IMR-90 (cell line): ENCODE data around the gene ZBED2.

Source experiments
- MAFK ChIP-seq: IDR thresholded peaks from 2 replicates; pipeline ENCODE4 v1.6.1; 2012; ENCODE audit warnings: low read depth, low read length, improper control_type of control experiment
- MAZ ChIP-seq: IDR thresholded peaks from 2 replicates; pipeline ENCODE4 v1.6.1; 2012; ENCODE audit warnings: low read depth, mild to moderate bottlenecking, low read length, improper control_type of control experiment, moderate library complexity, borderline replicate concordance
- MXI1 ChIP-seq: IDR thresholded peaks from 2 replicates; pipeline ENCODE4 v1.6.1; 2012; ENCODE audit warnings: low read depth, mild to moderate bottlenecking, low read length, moderate library complexity, borderline replicate concordance
- POLR2A ChIP-seq: IDR thresholded peaks from 2 replicates; pipeline ENCODE4 v1.6.1; 2012; ENCODE audit warnings: mild to moderate bottlenecking, low read depth, low read length
- RAD21 ChIP-seq: IDR thresholded peaks from 2 replicates; pipeline ENCODE4 v1.6.1; 2012; ENCODE audit warnings: low read length, improper control_type of control experiment
- RCOR1 ChIP-seq: IDR thresholded peaks from 2 replicates; pipeline ENCODE4 v1.6.1; 2012; ENCODE audit warnings: mild to moderate bottlenecking, low read length, improper control_type of control experiment; ENCODE audit not compliant: insufficient replicate concordance
- RFX5 ChIP-seq: IDR thresholded peaks from 2 replicates; pipeline ENCODE4 v1.8.0; 2012; ENCODE audit warnings: low read depth, mild to moderate bottlenecking, low read length, moderate library complexity
- SMC3 ChIP-seq: fragments of 150-350 bp; IDR thresholded peaks from 2 replicates; pipeline ENCODE4 v1.6.1; 2016; ENCODE audit warnings: low read depth, mild to moderate bottlenecking, antibody characterized with exemption, low read length, moderate library complexity
- USF2 ChIP-seq: fragments of 150-350 bp; IDR thresholded peaks from 2 replicates; pipeline ENCODE4 v1.6.1; 2017; ENCODE audit warnings: mild to moderate bottlenecking, antibody characterized with exemption, low read length, low read depth
- TF ChIP-seq, protein P1 (sequence below): conservative IDR thresholded peaks from 2 replicates; pipeline ENCODE4 v1.5.1; 2012; ENCODE audit warnings: mild to moderate bottlenecking, low read depth, low read length, improper control_type of control experiment

DNA sequence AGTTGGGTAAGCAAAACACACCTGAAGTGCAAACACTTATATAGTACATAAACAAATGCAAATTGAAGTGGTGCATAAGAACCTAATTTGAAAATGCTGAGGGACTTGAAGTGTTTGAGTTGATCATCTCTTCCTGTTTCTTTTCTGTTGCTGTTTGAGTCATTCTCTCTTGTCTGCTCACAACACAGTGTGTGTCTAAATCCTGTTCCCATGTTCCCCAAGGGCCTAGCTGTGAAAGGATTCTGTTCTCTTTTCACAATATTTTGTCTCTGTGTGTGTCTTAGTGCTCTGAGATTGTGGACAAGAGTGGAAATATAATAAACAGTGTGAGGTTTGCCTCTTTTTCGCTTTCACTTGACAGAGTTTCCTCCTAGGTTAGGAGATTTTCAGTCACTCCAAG is 47.1 kb downstream of the ZBED2 start:
- TF ChIP-seq, protein P1, sequence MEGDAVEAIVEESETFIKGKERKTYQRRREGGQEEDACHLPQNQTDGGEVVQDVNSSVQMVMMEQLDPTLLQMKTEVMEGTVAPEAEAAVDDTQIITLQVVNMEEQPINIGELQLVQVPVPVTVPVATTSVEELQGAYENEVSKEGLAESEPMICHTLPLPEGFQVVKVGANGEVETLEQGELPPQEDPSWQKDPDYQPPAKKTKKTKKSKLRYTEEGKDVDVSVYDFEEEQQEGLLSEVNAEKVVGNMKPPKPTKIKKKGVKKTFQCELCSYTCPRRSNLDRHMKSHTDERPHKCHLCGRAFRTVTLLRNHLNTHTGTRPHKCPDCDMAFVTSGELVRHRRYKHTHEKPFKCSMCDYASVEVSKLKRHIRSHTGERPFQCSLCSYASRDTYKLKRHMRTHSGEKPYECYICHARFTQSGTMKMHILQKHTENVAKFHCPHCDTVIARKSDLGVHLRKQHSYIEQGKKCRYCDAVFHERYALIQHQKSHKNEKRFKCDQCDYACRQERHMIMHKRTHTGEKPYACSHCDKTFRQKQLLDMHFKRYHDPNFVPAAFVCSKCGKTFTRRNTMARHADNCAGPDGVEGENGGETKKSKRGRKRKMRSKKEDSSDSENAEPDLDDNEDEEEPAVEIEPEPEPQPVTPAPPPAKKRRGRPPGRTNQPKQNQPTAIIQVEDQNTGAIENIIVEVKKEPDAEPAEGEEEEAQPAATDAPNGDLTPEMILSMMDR = no peak
- TF ChIP-seq RAD21 = no peak
- no peak for TF ChIP-seq USF2
- TF ChIP-seq MAZ = no peak
- no peak for TF ChIP-seq MXI1
- TF ChIP-seq POLR2A = no peak
- no peak for TF ChIP-seq SMC3
- TF ChIP-seq RFX5 = no peak
- no peak for TF ChIP-seq MAFK
- no peak for TF ChIP-seq RCOR1
